CD4-positive, alpha-beta T cell treated with Interleukin-10 for 1 hour (primary cell): ENCODE data around the gene ENPP3.

Source experiments
- DNase-seq: peaks from one replicate; pipeline ENCODE4 v3.0.0-alpha.2; 2020

Gene ENPP3

GRCh38 chr6:131636880-131637792, at the start of gene ENPP3:
Gene ENPP3, plus strand, starts transcription at chr6:131637302. Its CDS starts 83 bp downstream, at chr6:131637385.
- no peak for DNase-seq

GRCh38 chr6:131587909-131588308, 49.2 kb upstream of the ENPP3 start:
- DNase-seq = no peak

GRCh38 chr6:131588643-131589042, 48.5 kb upstream of the ENPP3 start:
- DNase-seq = no peak

- DNase-seq = no peak
These were observed 44.2 kb upstream of the ENPP3 start for GRCh38 chr6:131592935-131593334.

GRCh38 chr6:131594074-131594473, 43.0 kb upstream of the ENPP3 start:
- no peak for DNase-seq

- DNase-seq = peak; percentile 9
These were observed 39.7 kb upstream of the ENPP3 start for GRCh38 chr6:131597446-131597845.

GRCh38 chr6:131600716-131601115, 36.4 kb upstream of the ENPP3 start:
- no peak for DNase-seq

GRCh38 chr6:131602781-131603312, 34.3 kb upstream of the ENPP3 start:
- no peak for DNase-seq

GRCh38 chr6:131613296-131613925, 23.7 kb upstream of the ENPP3 start:
- DNase-seq = no peak

GRCh38 chr6:131615275-131615674, 21.8 kb upstream of the ENPP3 start:
- DNase-seq = no peak

GRCh38 chr6:131627724-131628682, 9.1 kb upstream of the ENPP3 start, which contains the start of gene MED23:
Gene MED23, minus strand, starts transcription at chr6:131628242. Its CDS starts 193 bp downstream, at chr6:131628049.
- peak; percentile 94 for DNase-seq

GRCh38 chr6:131628726-131629125, 8.4 kb upstream of the ENPP3 start:
- peak; percentile 8 for DNase-seq

GRCh38 chr6:131629651-131630050, 7.5 kb upstream of the ENPP3 start:
- no peak for DNase-seq

GRCh38 chr6:131631625-131632289, 5.3 kb upstream of the ENPP3 start:
- DNase-seq = no peak

- no peak for DNase-seq
These were observed 1.4 kb upstream of the ENPP3 start for GRCh38 chr6:131635384-131636340.

- no peak for DNase-seq
These were observed 911 bp downstream of the ENPP3 start for GRCh38 chr6:131638013-131638412.

GRCh38 chr6:131640100-131640499, 3.0 kb downstream of the ENPP3 start:
- no peak for DNase-seq

- no peak for DNase-seq
These were observed 3.5 kb downstream of the ENPP3 start for GRCh38 chr6:131640576-131640975.

- DNase-seq = no peak
These were observed 4.5 kb downstream of the ENPP3 start for GRCh38 chr6:131641554-131641953.

GRCh38 chr6:131642565-131642964, 5.5 kb downstream of the ENPP3 start:
- no peak for DNase-seq
